ENCODE results near the gene SAMMSON.

Gene SAMMSON

DNA sequence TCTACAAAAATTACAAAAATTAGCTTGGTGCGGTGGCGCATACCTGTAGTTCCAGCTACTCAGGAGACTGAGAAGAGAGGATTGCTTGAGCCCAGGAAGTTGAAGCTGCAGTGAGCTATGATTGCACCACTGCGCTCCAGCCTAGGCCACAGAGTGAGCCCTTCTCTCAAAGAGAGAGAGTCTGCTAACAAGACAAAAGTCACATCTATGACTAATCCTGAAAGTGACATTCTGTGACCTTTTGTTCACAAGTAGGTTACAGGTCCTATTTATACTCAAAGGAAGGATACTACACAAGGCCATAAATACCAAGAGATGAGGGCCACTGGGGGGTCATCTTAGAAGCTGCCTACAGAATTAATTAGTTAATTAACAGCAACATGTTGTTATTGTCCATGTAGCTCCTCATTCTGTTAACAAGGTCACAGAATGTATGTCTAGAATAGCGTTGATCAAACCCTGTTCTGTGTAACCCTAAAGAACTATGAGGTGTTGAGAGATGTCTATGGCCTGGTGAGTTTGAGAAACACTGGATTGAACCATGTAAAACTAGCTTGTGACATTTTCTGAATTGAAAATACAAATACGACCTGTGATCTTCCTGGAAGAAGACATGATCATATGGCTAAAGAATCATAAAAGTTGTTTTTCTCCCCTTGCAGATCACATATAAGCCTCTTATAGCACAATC lies 97.0 kb downstream of the SAMMSON start:
- POLR2A ChIA-PET: no interaction called here
- CTCF ChIA-PET: interaction anchor here (0.8 to 1.1 kb wide), 3 partner anchors 8 to 161 kb away, joined by 3 read pairs; no protein-coding TSS in a partner anchor
- no peak for TF ChIP-seq ZBTB44 (tag by site-specific recombination; IDR thresholded peaks at IDR 0.05)

GRCh38 chr3:70097084-70097483 lies 97.6 kb downstream of the SAMMSON start:
- no peak for TF ChIP-seq YY2 (tag by site-specific recombination; IDR thresholded peaks at IDR 0.05)
- CTCF ChIA-PET: no interaction called here
- Histone ChIP-seq H3K4me3 (ENCODE audit: low read depth, low read length) (no peak overlapping the region), H3K4me1 (ENCODE audit: control insufficient read depth, insufficient read depth, low read length) (no peaks in the 10 kb centered on the region), H3K36me3 (ENCODE audit: control insufficient read depth in 2 of 2, insufficient read depth in 1 of 2, low read length in 2 of 2) (no peaks in the 10 kb centered on the region), H3K27ac (ENCODE audit: extremely low read depth, low read depth, low read length) (no peak overlapping the region), H3K9me3 (ENCODE audit: control insufficient read depth, insufficient read depth, low read depth, low read length) (no peaks in the 10 kb centered on the region)
- POLR2A ChIA-PET: no interaction called here

More for the DNA sequence above, 97.0 kb downstream of the SAMMSON start:
- H3K4me3 ChIP-seq (ENCODE audit: low read depth, low read length): no peak overlapping the region
- no peaks in the 10 kb centered on the region for H3K36me3 ChIP-seq (ENCODE audit: control insufficient read depth in 2 of 2, insufficient read depth in 1 of 2, low read length in 2 of 2)
- H3K4me1 ChIP-seq (ENCODE audit: control insufficient read depth, insufficient read depth, low read length): no peaks in the 10 kb centered on the region
- H3K27ac ChIP-seq (ENCODE audit: extremely low read depth, low read depth, low read length): no peak overlapping the region
- no peaks in the 10 kb centered on the region for H3K9me3 ChIP-seq (ENCODE audit: control insufficient read depth, insufficient read depth, low read depth, low read length)

- ChIA-PET POLR2A (interaction anchor here (0.7 kb wide), 1 partner anchor 13 kb away, joined by 5 read pairs; no protein-coding TSS in a partner anchor), CTCF (interaction anchor here (0.6 to 1.3 kb wide), 4 partner anchors 13 to 1518 kb away, joined by 3 to 4 read pairs (median 3); no protein-coding TSS in a partner anchor)
- no peak overlapping the region for H3K4me3 ChIP-seq (ENCODE audit: low read depth, low read length)
Measured at GRCh38 chr3:70108072-70108471, 108.5 kb downstream of the SAMMSON start.

GRCh38 chr3:70108546-70108945 lies 109.0 kb downstream of the SAMMSON start:
- H3K4me3 ChIP-seq (ENCODE audit: low read depth, low read length): no peak overlapping the region
- TF ChIP-seq BCL11A (tag by site-specific recombination; IDR thresholded peaks at IDR 0.05; ENCODE audit: low read depth) (no peak), ZXDB (tag by site-specific recombination; IDR thresholded peaks at IDR 0.05) (no peak)
- TF ChIP-seq, protein P1, sequence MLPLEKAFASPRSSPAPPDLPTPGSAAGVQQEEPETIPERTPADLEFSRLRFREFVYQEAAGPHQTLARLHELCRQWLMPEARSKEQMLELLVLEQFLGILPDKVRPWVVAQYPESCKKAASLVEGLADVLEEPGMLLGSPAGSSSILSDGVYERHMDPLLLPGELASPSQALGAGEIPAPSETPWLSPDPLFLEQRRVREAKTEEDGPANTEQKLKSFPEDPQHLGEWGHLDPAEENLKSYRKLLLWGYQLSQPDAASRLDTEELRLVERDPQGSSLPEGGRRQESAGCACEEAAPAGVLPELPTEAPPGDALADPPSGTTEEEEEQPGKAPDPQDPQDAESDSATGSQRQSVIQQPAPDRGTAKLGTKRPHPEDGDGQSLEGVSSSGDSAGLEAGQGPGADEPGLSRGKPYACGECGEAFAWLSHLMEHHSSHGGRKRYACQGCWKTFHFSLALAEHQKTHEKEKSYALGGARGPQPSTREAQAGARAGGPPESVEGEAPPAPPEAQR (tag by site-specific recombination; IDR thresholded peaks at IDR 0.05): no peak
- H3K4me1 ChIP-seq (ENCODE audit: control insufficient read depth, insufficient read depth, low read length): no peaks in the 10 kb centered on the region
- H3K9me3 ChIP-seq (ENCODE audit: control insufficient read depth, insufficient read depth, low read depth, low read length): no peaks in the 10 kb centered on the region; the same call in 1 of the 2 replicates
- ChIA-PET CTCF (interaction anchor here (0.6 to 2.4 kb wide), 6 partner anchors 9 to 1518 kb away, joined by 3 to 7 read pairs (median 3); no protein-coding TSS in a partner anchor), POLR2A (no interaction called here)
- no peak overlapping the region for H3K27ac ChIP-seq (ENCODE audit: extremely low read depth, low read depth, low read length)
- no peaks in the 10 kb centered on the region for H3K36me3 ChIP-seq (ENCODE audit: control insufficient read depth in 2 of 2, insufficient read depth in 1 of 2, low read length in 2 of 2)

More at GRCh38 chr3:70108072-70108471, 108.5 kb downstream of the SAMMSON start:
- Histone ChIP-seq H3K36me3 (ENCODE audit: control insufficient read depth in 2 of 2, insufficient read depth in 1 of 2, low read length in 2 of 2) (no peaks in the 10 kb centered on the region), H3K27ac (ENCODE audit: extremely low read depth, low read depth, low read length) (no peak overlapping the region), H3K9me3 (ENCODE audit: control insufficient read depth, insufficient read depth, low read depth, low read length) (no peaks in the 10 kb centered on the region; the same call in 1 of the 2 replicates), H3K4me1 (ENCODE audit: control insufficient read depth, insufficient read depth, low read length) (no peaks in the 10 kb centered on the region)
- TF ChIP-seq ZXDB (tag by site-specific recombination; IDR thresholded peaks at IDR 0.05): no peak
- no peak for TF ChIP-seq ZNF529 (tag by site-specific recombination; IDR thresholded peaks at IDR 0.05; ENCODE audit: insufficient replicate concordance)
- no peak for TF ChIP-seq ZNF248 (tag by site-specific recombination; IDR thresholded peaks at IDR 0.05)
- no peak for TF ChIP-seq ZNF558 (tag by site-specific recombination; IDR thresholded peaks at IDR 0.05)
- TF ChIP-seq ZNF837 (tag by site-specific recombination; IDR thresholded peaks at IDR 0.05): no peak
- no peak for TF ChIP-seq ZBTB8A (tag by site-specific recombination; IDR thresholded peaks at IDR 0.05)
- TF ChIP-seq ZNF555 (tag by site-specific recombination; conservative IDR thresholded peaks at IDR 0.05): no peak
- no peak for TF ChIP-seq HIC1 (tag by site-specific recombination; IDR thresholded peaks at IDR 0.05)
